GM12878 (cell line): Measurements from ENCODE around the gene NEDD8. TPM values are rescaled to one million over a fixed set of nuclear protein-coding genes. Genes with fewer than 3 reads are reported as not detected.
"Not testable (repeated sequence)": the region's sequence is repeated elsewhere in the genome, so short reads cannot be mapped to it uniquely, and the experiment has no call there.

Experiments used
- ATAC-seq: fragments of 200-7000 bp; cut with Tn5 transposase; 3 replicates; pipeline ENCODE4 v1.9.1; 2020; ENCODE audit warnings: mild to moderate bottlenecking, moderate library complexity
- BruUV-seq: library from RNA; stranded (reverse); fragments of 400-500 nt; replicated peaks from 2 replicates; lab custom pipeline; 2021; lab: Mats Ljungman, UMichigan
- CTCF ChIA-PET: fragments of 300-600 bp; sonication (Branson Sonifier 250); formaldehyde crosslinking; extraction: SDS; loops from one replicate; lab custom pipeline; 2021; ENCODE audit warnings: inconsistent platforms; lab: Yijun Ruan, JAX
- POLR2A ChIA-PET: fragments of 350-600 bp; formaldehyde crosslinking; extraction: SDS; loops from one replicate; lab custom pipeline; 2021; ENCODE audit warnings: inconsistent platforms; lab: Charles Lee
- RAD21 ChIA-PET: fragments of 300-600 bp; sonication (Branson Sonifier 250); formaldehyde crosslinking; loops from one replicate; lab custom pipeline; 2023; ENCODE audit warnings: antibody characterized with exemption; ENCODE audit not compliant: unreplicated experiment; lab: Charles Lee
- SMC1A ChIA-PET: fragments of 300-600 bp; sonication (Branson Sonifier 250); formaldehyde crosslinking; loops from one replicate; lab custom pipeline; 2023; ENCODE audit not compliant: unreplicated experiment, uncharacterized antibody; lab: Charles Lee
- DNase-seq: peaks from one replicate; pipeline ENCODE4 v3.0.0-alpha.2; 2011; ENCODE audit warnings: low read depth, low spot score
- FAIRE-seq: peaks from 3 replicates; lab custom pipeline; 2011; peaks lifted over from hg19 to GRCh38; lab: Jason Lieb, UNC
- H2AFZ ChIP-seq: 2 replicates; pipeline ENCODE4 v1.6.0; 2011; ENCODE audit warnings: low read depth, low read length, control low read depth; ENCODE audit not compliant: control insufficient read depth
- H3K27ac ChIP-seq: 2 replicates; pipeline ENCODE4 v1.5.1; 2011; ENCODE audit warnings: control low read depth; ENCODE audit not compliant: control insufficient read depth, insufficient read depth
- H3K27me3 ChIP-seq, 2 experiments: replicated peaks in 1 of 2; 2 replicates each; pipeline versions ENCODE4 v1.6.0 to v1.6.1; 2011; ENCODE audit warnings: low read length in 1 of 2; ENCODE audit not compliant: control insufficient read depth in 2 of 2, insufficient read depth in 2 of 2
- H3K36me3 ChIP-seq, 2 experiments: 2 replicates each; pipeline ENCODE4 v1.5.1; 2011; ENCODE audit warnings: low read length in 1 of 2; ENCODE audit not compliant: control insufficient read depth in 2 of 2, insufficient read depth in 2 of 2
- H3K4me1 ChIP-seq: 2 replicates; pipeline ENCODE4 v1.6.1; 2011; ENCODE audit warnings: mild to moderate bottlenecking, low read length, moderate library complexity, mixed read lengths; ENCODE audit not compliant: control insufficient read depth, insufficient read depth
- H3K4me2 ChIP-seq: 2 replicates; pipeline ENCODE4 v1.6.0; 2011; ENCODE audit warnings: control low read depth; ENCODE audit not compliant: control insufficient read depth, insufficient read depth
- H3K4me3 ChIP-seq: fragments of 200-600 bp; sonication (generic); 2 replicates; pipeline ENCODE4 v1.5.1; 2016
- H3K79me2 ChIP-seq: 2 replicates; pipeline ENCODE4 v1.6.0; 2011; ENCODE audit warnings: low read length; ENCODE audit not compliant: control insufficient read depth, insufficient read depth
- H3K9ac ChIP-seq: 2 replicates; pipeline ENCODE4 v1.8.0; 2011; ENCODE audit warnings: low read length, control low read depth, mixed read lengths; ENCODE audit not compliant: control insufficient read depth, insufficient read depth
- H3K9me3 ChIP-seq: replicated peaks from 3 replicates; pipeline ENCODE4 v1.5.1; 2011; ENCODE audit warnings: mild to moderate bottlenecking, low read length; ENCODE audit not compliant: control insufficient read depth, insufficient read depth
- H4K20me1 ChIP-seq: 2 replicates; pipeline ENCODE4 v1.6.0; 2011; ENCODE audit not compliant: control insufficient read depth, insufficient read depth
- NFXL1 ChIP-seq: fragments of 450-650 bp; IDR thresholded peaks from 2 replicates; pipeline ENCODE4 v1.6.1; 2017; ENCODE audit warnings: antibody characterized with exemption, mild to moderate bottlenecking, borderline replicate concordance
- RAD21 ChIP-seq: IDR thresholded peaks from 2 replicates; pipeline ENCODE4 v1.6.1; 2011; ENCODE audit warnings: mild to moderate bottlenecking, low read depth, low read length, moderate library complexity; ENCODE audit not compliant: insufficient read depth
- TCF7 ChIP-seq: IDR thresholded peaks from 2 replicates; pipeline ENCODE4 v1.6.1; 2014; ENCODE audit warnings: antibody characterized with exemption, borderline replicate concordance
- ZZZ3 ChIP-seq: IDR thresholded peaks from 2 replicates; pipeline ENCODE4 v1.6.1; 2011; ENCODE audit warnings: low read depth; ENCODE audit not compliant: control insufficient read depth, insufficient read length
- WGBS: methylation state at CpG from one replicate; pipeline ENCODE4 v1.1.6; 2016; ENCODE audit warnings: low lambda C conversion rate; ENCODE audit not compliant: insufficient replicate concordance, insufficient coverage; ENCODE audit errors: missing lambda C conversion rate; 5-methylcytosine and 5-hydroxymethylcytosine counted together
- in situ Hi-C: fragments of 300-500 bp; cut with MboI; formaldehyde crosslinking; loops from 9 replicates; pipeline ENCODE4 v1.14.3; 2018; ENCODE audit warnings: mixed read lengths
- intact Hi-C: fragments of 100-400 bp; cut with micrococcal nuclease; formaldehyde crosslinking; loops from one replicate; pipeline ENCODE4 v1.14.2; 2022; ENCODE audit not compliant: unreplicated experiment
- polyA plus RNA-seq, 11 experiments: library from polyadenylated mRNA; depleted of rRNA in 4 of 11; unstranded in 6 of 11; stranded (reverse) in 5 of 11; fragments of >200 nt; fragmentation: Nextera tagmentation in 4 of 11; fragmentation: Illumina TruSeq in 1 of 11; extraction: Ambion mirVana in 4 of 11; extraction: Trizol in 1 of 11; gene quantifications; 1 replicate in 1 of 11; 2 replicates in 10 of 11; pipeline versions ENCODE4 v1.2.1 to v1.2.3, GENCODE V29; 2011 to 2016; ENCODE audit warnings: inconsistent platforms in 2 of 11, missing spikeins in 2 of 11, low read depth in 1 of 11
- total RNA-seq, 4 experiments: library from RNA; depleted of rRNA in 3 of 4; stranded (reverse); fragments of >200 nt in 3 of 4; fragmentation: Illumina TruSeq in 1 of 4; extraction: Trizol in 1 of 4; gene quantifications; 2 replicates each; pipeline versions ENCODE4 v1.2.1 to v1.2.3, GENCODE V29; 2013 to 2021

NEDD8 gene
- total and polyA plus RNA-seq, 10 of the 15 experiments (the other 5 are each of a cell fraction or from before 2014, with no cell fraction given): 164 to 991 (median 300) TPM

GRCh38 chr14:24204163-24205146, 27.7 kb downstream of the NEDD8 start (continued):
- TF ChIP-seq NFXL1: no peak
- no peak for TF ChIP-seq ZZZ3
- TF ChIP-seq TCF7: no peak
- TF ChIP-seq RAD21: no peak

DNA sequence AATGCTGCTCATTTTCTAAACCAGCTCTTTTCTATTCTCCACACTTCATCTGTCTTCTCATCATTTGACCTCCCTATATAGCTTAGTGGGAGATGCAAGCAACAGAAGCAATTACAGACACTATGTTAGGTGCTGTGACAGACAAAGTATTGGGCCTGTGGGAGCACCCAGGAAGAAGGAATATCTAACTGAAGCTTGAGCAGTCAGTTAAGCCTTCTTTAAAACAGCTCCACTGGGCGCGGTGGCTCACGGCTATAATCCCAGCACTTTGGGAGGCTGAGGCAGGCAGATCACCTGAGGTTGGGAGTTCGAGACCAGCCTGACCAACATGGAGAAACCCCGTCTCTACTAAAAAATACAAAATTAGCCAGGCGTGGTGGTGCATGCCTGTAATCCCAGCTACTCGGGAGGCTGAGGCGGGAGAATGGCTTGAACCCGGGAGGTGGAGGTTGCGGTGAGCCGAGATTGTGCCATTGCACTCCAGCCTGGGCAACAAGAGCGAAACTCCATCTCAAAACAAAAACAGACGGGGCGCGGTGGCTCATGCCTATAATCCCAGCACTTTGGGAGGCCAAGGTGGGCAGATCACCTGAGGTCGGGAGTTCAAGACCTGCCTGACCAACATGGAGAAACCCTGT, 28.8 kb downstream of the NEDD8 start:
- H3K4me3 ChIP-seq, H2AFZ ChIP-seq, ATAC-seq, H3K4me2 ChIP-seq, H3K27me3 ChIP-seq, RAD21 ChIA-PET, FAIRE-seq, DNase-seq, intact Hi-C loops, BruUV-seq, H3K79me2 ChIP-seq, H3K9ac ChIP-seq, H3K4me1 ChIP-seq, H4K20me1 ChIP-seq, in situ Hi-C loops, H3K9me3 ChIP-seq, H3K27ac ChIP-seq: not testable (repeated sequence)
- 99% methylated on average over 16 of the region's 16 CpGs for WGBS
- ChIA-PET POLR2A (interaction anchor here (1.0 to 1.1 kb wide), 2 partner anchors 8 to 42 kb away, joined by 3 read pairs; partner anchors contain the start of gene TM9SF1), SMC1A (interaction anchor here (0.7 to 1.0 kb wide), 4 partner anchors 9 to 34 kb away, joined by 3 to 4 read pairs (median 3); no protein-coding TSS in a partner anchor), CTCF (interaction anchor here (1.0 to 1.2 kb wide), 2 partner anchors 39 to 103 kb away, joined by 3 read pairs; partner anchors contain the start of gene TINF2)
- H3K36me3 ChIP-seq: peaks cover 1 to 20% of the 10 kb centered on the region in 2 experiments; a peak in 3 of 4 replicates

DNA sequence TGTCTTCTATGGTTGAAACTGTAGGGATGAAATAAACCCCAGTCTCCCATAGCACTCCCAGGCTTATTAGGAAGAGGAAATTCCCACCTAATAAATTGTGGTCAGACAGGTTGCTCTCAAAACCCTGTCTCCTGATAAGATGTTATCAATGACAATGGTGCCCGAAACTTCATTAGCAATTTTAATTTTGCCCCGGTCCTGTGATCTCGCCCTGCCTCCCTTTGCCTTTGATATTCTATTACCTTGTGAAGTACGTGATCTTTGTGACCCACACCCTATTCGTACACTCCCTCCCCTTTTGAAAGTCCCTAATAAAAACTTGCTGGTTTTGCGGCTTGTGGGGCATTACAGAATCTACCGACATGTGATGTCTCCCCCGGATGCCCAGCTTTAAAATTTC, 29.6 kb downstream of the NEDD8 start:
- FAIRE-seq: not testable (repeated sequence)
- POLR2A ChIA-PET: interaction anchor here (1.0 kb wide), 1 partner anchor 41 kb away, joined by 3 read pairs; no protein-coding TSS in a partner anchor

More for the DNA sequence above, 29.6 kb downstream of the NEDD8 start:
- ATAC-seq, H3K27ac ChIP-seq, BruUV-seq, DNase-seq, in situ Hi-C loops, H4K20me1 ChIP-seq, intact Hi-C loops, RAD21 ChIA-PET, H3K4me1 ChIP-seq, H2AFZ ChIP-seq, H3K4me3 ChIP-seq, H3K9ac ChIP-seq, H3K27me3 ChIP-seq, H3K4me2 ChIP-seq, H3K9me3 ChIP-seq: not testable (repeated sequence)
- SMC1A ChIA-PET: interaction anchor here (0.9 to 1.0 kb wide), 2 partner anchors 10 to 35 kb away, joined by 3 read pairs; no protein-coding TSS in a partner anchor
- CTCF ChIA-PET: interaction anchor here (1.0 to 1.2 kb wide), 2 partner anchors 40 to 104 kb away, joined by 3 read pairs; partner anchors contain the start of gene TINF2
- 100% methylated on average over 8 of the region's 8 CpGs for WGBS
- peaks cover 12% of the 10 kb centered on the region for H3K79me2 ChIP-seq
- H3K36me3 ChIP-seq: peaks cover 0 to 15% of the 10 kb centered on the region in 2 experiments; a peak in 3 of 4 replicates
